Upper lobe of left lung (tissue), 4 donors: ENCODE data around the gene ST8SIA5.

Experiments used
- POLR2A ChIP-seq, 4 donors: fragments of 450-650 bp; IDR thresholded peaks; one replicate each; pipeline ENCODE4 v1.5.1; 2016 to 2017; ENCODE audit warnings: antibody characterized with exemption in 4 of 4, mild to moderate bottlenecking in 2 of 4
- POLR2AphosphoS5 ChIP-seq, 2 donors: sonication (generic); formaldehyde crosslinking; IDR thresholded peaks; one replicate each; pipeline ENCODE4 v1.5.1; 2017; ENCODE audit warnings: antibody characterized with exemption in 2 of 2

DNA sequence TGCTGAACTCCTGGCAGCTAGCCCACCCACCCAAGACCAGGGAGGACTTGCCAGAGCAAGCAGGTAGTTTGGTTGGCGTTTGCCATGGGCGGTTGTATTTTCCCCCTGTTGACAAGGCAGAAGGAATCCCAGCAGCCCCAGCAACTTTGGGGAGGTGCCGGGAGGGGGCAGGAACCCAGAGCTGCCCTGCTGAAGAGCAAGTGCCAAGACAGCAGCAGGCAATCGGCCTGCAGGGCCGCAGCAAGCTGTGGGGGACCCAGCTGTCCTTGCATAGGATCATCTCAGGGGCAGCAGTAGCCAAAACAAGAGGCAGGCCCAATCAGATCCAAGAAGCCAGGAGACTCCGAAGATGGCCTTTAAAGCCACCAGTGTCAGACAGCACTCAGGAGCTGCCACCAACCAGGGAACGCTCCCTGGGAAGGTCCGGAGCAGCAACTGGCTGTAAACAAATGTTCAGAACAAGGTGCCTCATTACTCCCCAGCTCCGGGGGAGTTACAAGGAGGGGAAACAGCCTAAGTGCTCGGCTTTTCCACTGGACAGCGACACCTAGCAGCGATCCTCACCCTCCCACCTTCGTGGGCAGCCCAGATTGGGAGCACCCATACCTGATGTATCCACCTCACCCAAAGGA, 2.1 kb downstream of the ST8SIA5 start:
- TF ChIP-seq POLR2AphosphoS5 (IDR thresholded peaks at IDR 0.05) (no peak), POLR2A (IDR thresholded peaks at IDR 0.05) (no peak)
